A673 (cell line): Measurements from ENCODE around the gene LDHAL6A. TPM values are rescaled to one million over a fixed set of nuclear protein-coding genes. Genes with fewer than 3 reads are reported as not detected.

Source experiments
- BruUV-seq: library from RNA; stranded (reverse); fragments of 400-500 nt; replicated peaks from 2 replicates; lab custom pipeline; 2021; lab: Mats Ljungman, UMichigan
- CTCF ChIA-PET: fragments of 300-600 bp; sonication (Branson Sonifier 250); formaldehyde crosslinking; loops from one replicate; lab custom pipeline; 2022; ENCODE audit warnings: antibody characterized with exemption; lab: Charles Lee
- POLR2A ChIA-PET: fragments of 300-600 bp; sonication (Branson Sonifier 250); formaldehyde crosslinking; loops from one replicate; lab custom pipeline; 2022; ENCODE audit warnings: antibody characterized with exemption; ENCODE audit not compliant: low non-redundant PET; lab: Charles Lee
- DNase-seq: peaks from one replicate; pipeline ENCODE4 v3.0.0-alpha.2; 2015; ENCODE audit warnings: low spot score
- H3K27ac ChIP-seq: fragments of 200-600 bp; sonication (generic); 2 replicates; pipeline ENCODE4 v1.5.1; 2016; ENCODE audit warnings: mixed run types, low read depth, mild to moderate bottlenecking, mixed read lengths, antibody characterized with exemption, low read length; ENCODE audit not compliant: poor library complexity, severe bottlenecking
- H3K27me3 ChIP-seq: fragments of 200-600 bp; sonication (generic); replicated peaks from 2 replicates; pipeline ENCODE4 v1.6.1; 2017; ENCODE audit warnings: mixed run types, low read depth, mild to moderate bottlenecking, mixed read lengths, antibody characterized with exemption, low read length; ENCODE audit not compliant: insufficient read depth, poor library complexity
- H3K36me3 ChIP-seq: fragments of 200-600 bp; sonication (generic); 2 replicates; pipeline ENCODE4 v1.6.1; 2016; ENCODE audit warnings: mixed run types, mild to moderate bottlenecking, mixed read lengths, antibody characterized with exemption, low read length; ENCODE audit not compliant: insufficient read depth, poor library complexity, severe bottlenecking
- H3K4me1 ChIP-seq: fragments of 200-600 bp; sonication (generic); 2 replicates; pipeline ENCODE4 v1.6.1; 2017; ENCODE audit warnings: mixed run types, mild to moderate bottlenecking, mixed read lengths, antibody characterized with exemption, low read length; ENCODE audit not compliant: insufficient read depth, poor library complexity, severe bottlenecking
- H3K4me3 ChIP-seq: fragments of 200-600 bp; sonication (generic); 2 replicates; pipeline ENCODE4 v1.5.1; 2016; ENCODE audit warnings: low read depth, mixed run types, mild to moderate bottlenecking, mixed read lengths, low read length; ENCODE audit not compliant: poor library complexity, severe bottlenecking
- H3K9me3 ChIP-seq: fragments of 200-600 bp; sonication (generic); 2 replicates; pipeline ENCODE4 v1.6.1; 2016; ENCODE audit warnings: mixed run types, low read depth, mild to moderate bottlenecking, mixed read lengths, antibody characterized with exemption, low read length; ENCODE audit not compliant: poor library complexity, severe bottlenecking
- EZH2 ChIP-seq: fragments of 200-600 bp; sonication (generic); IDR thresholded peaks from 2 replicates; pipeline ENCODE4 v1.6.1; 2017; ENCODE audit warnings: borderline replicate concordance, low read depth, mild to moderate bottlenecking, mixed read lengths, antibody characterized with exemption, low read length; ENCODE audit not compliant: poor library complexity, severe bottlenecking
- intact Hi-C: fragments of 100-400 bp; cut with micrococcal nuclease; formaldehyde crosslinking; loops from one replicate; pipeline ENCODE4 v1.10.0; 2022; ENCODE audit not compliant: unreplicated experiment
- total RNA-seq: library from RNA; stranded (reverse); gene quantifications from 2 replicates; pipeline ENCODE4 v1.2.3, GENCODE V29; 2021
- TF ChIP-seq, protein P1 (sequence below): fragments of 300-800, 200-600 bp; sonication (generic); conservative IDR thresholded peaks from 2 replicates; pipeline ENCODE4 v1.5.1; 2017; ENCODE audit warnings: low read depth, mild to moderate bottlenecking, antibody characterized with exemption, low read length, moderate library complexity, mixed read lengths

The LDHAL6A gene
- total RNA-seq, 1 experiment from 2014 or later: not detected

DNA sequence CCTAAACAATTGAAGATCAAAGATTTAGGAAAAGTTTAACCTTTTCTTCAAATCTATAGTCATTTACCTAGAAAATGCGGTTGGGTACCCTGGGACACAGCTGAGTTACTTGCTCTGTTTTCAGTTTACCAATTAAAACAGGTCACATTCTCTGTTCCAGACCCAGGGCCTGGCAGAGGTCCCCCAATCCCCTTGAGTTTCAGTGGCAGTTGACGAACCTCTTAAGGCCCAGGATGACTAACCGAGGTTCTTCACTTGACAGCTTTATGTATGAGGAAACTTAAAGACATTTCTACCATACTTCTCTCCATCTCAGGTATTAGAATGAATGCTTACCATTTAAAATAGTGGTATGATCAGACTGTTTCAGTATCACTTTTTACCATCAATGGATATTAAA, 16.3 kb downstream of the LDHAL6A start:
- H3K9me3 ChIP-seq: no peaks in the 10 kb centered on the region
- no peaks in the 10 kb centered on the region for H3K4me1 ChIP-seq
- H3K27ac ChIP-seq: no peak overlapping the region
- no peaks in the 10 kb centered on the region for H3K36me3 ChIP-seq
- H3K4me3 ChIP-seq: no peak overlapping the region
- TF ChIP-seq, protein P1, sequence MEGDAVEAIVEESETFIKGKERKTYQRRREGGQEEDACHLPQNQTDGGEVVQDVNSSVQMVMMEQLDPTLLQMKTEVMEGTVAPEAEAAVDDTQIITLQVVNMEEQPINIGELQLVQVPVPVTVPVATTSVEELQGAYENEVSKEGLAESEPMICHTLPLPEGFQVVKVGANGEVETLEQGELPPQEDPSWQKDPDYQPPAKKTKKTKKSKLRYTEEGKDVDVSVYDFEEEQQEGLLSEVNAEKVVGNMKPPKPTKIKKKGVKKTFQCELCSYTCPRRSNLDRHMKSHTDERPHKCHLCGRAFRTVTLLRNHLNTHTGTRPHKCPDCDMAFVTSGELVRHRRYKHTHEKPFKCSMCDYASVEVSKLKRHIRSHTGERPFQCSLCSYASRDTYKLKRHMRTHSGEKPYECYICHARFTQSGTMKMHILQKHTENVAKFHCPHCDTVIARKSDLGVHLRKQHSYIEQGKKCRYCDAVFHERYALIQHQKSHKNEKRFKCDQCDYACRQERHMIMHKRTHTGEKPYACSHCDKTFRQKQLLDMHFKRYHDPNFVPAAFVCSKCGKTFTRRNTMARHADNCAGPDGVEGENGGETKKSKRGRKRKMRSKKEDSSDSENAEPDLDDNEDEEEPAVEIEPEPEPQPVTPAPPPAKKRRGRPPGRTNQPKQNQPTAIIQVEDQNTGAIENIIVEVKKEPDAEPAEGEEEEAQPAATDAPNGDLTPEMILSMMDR: no peak
- no peak for TF ChIP-seq EZH2
- ChIA-PET CTCF (no interaction called here), POLR2A (no interaction called here)
- no TSS peak for BruUV-seq
- intact Hi-C loops: no loop called here
- H3K27me3 ChIP-seq: no peaks in the 10 kb centered on the region
- no peak for DNase-seq

DNA sequence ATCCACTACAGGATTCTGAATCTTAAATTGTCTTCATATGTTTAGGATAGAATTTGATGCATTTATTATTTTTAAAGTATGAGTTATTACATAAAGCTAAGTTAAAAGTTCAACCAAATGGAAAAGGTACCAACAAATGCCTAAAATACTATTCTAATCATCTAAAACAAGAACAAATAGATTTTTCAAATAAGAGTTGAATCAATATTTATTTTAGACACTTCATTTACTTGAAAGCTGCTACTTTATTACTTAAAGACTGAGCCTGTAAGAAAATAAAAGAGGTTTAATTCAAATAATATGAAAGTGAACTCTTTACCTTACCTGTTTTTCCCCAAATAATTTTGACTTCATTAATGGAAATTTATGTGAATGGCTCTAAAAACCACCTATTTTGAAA, 16.9 kb downstream of the LDHAL6A start:
- intact Hi-C loops: no loop called here
- ChIA-PET POLR2A (interaction anchor here (0.5 kb wide), 1 partner anchor 90 kb away, joined by 3 read pairs; no protein-coding TSS in a partner anchor), CTCF (no interaction called here)
- Histone ChIP-seq H3K27me3 (no peaks in the 10 kb centered on the region), H3K36me3 (no peaks in the 10 kb centered on the region), H3K9me3 (no peaks in the 10 kb centered on the region), H3K4me3 (no peak overlapping the region), H3K27ac (no peak overlapping the region), H3K4me1 (no peaks in the 10 kb centered on the region)
- no peak for DNase-seq
- no TSS peak for BruUV-seq
- TF ChIP-seq, protein P1: no peak
- TF ChIP-seq EZH2: no peak

DNA sequence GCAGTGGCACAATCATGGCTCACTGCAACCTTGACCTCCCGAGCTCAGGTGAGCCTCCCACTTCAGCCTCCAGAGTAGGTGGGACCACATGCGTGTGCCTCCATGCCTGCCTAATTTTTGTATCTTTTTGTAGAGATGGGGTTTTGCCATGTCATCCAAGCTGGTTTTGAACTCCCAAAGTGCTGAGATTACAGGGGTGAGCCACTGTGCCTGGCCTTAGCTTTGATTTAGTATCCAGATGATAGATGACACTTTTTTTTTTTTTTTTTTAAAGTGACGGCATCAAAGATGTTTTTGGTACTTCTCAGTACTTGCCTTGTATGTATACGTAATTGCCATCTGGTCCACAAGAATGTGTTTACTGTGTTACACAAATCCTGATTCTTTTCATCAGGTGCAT, 23.4 kb downstream of the LDHAL6A start:
- ChIA-PET POLR2A (no interaction called here), CTCF (no interaction called here)
- intact Hi-C loops: no loop called here
- Histone ChIP-seq H3K27ac (no peak overlapping the region), H3K9me3 (no peaks in the 10 kb centered on the region), H3K27me3 (no peaks in the 10 kb centered on the region), H3K4me1 (no peaks in the 10 kb centered on the region), H3K4me3 (no peak overlapping the region), H3K36me3 (peaks cover 35% of the 10 kb centered on the region)
- TF ChIP-seq, protein P1: no peak
- TF ChIP-seq EZH2: no peak
- DNase-seq: no peak
- BruUV-seq: no TSS peak
